Tongue (tissue), 2 donors: Measurements from ENCODE around the gene SORBS1. TPM values are rescaled to one million over a fixed set of nuclear protein-coding genes. Genes with fewer than 3 reads are reported as not detected.
A peak's percentile ranks its signal among the peaks of the same experiment; 100 is the strongest.

Experiments used
- DNase-seq: peaks from one replicate; pipeline ENCODE4 v3.0.0-alpha.2; 2015
- total RNA-seq: library from RNA; depleted of rRNA; stranded (reverse); fragments of >200 nt; gene quantifications from one replicate; pipeline ENCODE4 v1.2.3, GENCODE V29; 2014

Gene SORBS1
- total RNA-seq, 1 donor from 2014 or later: 74.8 TPM

DNA sequence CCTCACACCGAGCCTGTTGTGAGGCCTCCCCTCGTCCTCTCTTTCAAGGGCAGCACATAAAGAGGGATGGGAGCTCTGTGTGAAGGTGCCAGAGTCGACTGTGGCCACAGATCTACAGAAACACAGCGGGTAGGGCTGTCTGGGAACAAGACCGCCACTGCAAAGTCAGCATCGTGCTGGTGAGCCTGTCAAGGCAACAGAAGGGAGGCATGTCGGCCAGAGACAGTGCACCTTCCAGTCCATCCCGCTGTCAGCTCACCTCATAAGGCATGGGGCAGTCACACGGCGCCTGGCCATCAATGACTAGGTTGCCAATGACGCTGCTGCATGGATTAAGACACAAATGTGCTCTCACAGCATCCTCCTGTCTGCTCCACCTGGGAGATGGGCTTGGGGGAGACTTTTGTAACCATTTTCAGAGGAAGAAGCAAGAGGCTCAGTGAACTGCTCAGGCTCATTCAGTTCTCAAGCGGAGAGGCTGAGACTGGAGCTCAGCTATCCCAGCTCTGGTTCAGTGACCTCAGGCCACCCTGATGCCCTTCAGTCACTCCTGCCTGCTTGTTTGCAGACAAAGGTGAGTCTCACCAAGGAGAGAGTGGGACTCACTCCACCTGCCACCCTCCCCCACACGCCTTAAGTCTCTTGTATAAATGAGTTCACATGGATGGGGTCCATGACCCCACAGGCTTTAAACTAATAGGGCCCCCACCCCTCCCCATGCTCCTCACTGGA is 125.5 kb downstream of the SORBS1 start:
- DNase-seq: no peak

DNA sequence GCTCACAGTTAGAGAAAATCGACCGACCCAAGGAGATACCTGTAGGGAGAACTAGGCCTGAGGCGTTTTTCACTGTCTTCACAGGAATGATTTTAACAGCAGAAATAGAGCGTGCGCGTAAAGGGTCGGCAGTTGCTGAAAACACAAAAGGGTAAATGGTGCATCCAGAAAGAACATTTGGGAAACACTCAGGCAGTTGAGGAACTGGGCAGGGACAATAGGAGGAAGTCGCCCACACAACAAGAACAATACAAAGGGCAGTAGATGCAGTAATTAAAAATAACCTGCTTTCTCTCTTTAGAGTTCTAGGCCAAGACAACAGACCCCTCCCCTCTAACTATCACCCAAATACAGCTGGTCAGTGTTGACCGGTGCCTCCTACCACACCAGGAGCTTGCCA is 126.6 kb downstream of the SORBS1 start:
- no peak for DNase-seq

DNA sequence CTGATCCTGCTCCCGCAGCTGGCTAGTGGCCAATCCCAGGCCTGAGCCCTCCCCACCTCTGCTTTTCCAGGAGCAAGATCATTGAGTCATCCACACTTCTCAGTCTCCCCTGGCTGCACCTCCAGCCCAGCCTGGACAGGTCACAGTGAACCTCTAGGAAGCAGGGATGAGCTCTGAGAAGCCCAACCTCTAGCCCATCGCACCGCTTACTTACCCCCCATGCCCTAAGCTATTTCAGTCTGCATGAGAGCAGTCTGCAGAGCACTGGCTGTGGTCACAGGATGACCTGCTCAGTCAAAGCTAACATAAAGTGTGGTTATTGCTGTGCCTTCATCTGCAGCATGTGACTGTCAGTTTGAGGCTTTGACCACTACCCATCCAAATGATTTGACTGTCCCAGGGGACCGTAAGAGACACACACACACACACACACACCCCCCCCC is 129.2 kb downstream of the SORBS1 start:
- no peak for DNase-seq

DNA sequence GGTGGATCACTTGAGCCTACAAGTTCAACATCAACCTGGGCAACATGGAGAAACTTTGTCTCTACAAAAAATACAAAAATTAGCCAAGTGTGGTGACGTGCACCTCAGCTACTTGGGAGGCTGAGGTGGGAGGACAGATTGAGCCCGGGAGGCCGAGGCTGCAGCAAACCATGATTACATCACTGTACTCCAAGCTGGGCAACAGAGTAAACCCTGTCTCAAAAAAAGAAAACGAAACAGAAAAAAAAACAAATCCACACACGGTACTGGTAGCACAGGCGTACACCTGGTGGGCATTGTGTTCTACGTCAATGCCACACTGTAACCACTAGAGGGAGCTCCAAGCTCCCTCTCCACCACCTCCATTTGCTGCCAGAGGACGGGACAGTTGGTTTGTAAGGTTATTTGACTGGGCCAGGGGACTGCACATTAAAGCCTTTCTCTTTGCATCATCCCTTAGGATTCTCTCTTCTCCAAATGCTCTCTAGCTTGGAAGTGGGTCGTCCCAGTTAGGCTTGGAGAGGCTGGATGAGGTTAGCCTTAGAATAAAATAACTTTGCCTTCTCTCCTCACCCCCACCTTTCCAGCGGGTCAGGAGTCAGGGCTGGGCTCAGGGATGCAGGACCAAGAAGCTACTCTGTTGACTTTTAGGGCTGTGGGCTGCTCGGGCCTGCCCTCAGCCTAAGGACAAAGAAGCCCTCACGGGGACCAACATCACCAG is 130.8 kb downstream of the SORBS1 start:
- peak; percentile 84 for DNase-seq

DNA sequence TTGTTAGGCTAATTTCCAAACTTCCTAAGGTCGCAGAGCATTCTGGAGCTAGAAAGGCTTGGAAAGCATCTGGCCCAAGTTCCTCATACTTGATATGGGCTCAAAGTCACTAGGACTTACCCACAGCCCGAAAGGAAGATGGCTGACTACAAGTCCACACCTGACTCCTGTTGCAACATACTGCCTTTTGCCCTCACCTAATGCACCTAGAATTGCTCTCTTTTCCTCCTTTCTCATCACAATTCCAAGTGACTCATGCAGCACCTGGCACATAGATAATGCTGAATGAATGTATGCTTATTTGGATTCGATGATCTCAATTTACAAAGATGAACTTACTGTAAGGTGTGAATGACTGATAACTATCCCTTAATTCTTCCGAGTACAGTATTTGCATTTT is 131.5 kb downstream of the SORBS1 start:
- DNase-seq: no peak

DNA sequence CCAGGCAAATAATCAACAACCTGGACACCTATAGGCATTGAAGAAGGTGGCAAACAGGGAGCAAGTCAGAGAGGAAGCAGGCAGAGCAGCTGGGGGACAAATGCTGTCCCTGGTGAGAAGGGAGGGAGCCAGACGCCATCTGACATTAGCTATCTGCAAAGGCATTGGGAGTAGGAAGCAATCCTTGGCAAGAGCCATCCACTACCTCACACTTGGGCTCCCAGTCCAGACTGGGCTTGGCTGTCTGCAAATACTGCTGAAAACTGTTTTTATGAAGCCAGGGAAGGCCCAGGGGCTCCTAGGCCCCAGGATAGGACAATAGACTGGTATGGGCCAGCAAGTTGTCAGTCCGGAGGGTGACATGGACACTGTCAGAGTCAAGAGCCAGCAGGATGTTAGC is 132.5 kb downstream of the SORBS1 start:
- no peak for DNase-seq

DNA sequence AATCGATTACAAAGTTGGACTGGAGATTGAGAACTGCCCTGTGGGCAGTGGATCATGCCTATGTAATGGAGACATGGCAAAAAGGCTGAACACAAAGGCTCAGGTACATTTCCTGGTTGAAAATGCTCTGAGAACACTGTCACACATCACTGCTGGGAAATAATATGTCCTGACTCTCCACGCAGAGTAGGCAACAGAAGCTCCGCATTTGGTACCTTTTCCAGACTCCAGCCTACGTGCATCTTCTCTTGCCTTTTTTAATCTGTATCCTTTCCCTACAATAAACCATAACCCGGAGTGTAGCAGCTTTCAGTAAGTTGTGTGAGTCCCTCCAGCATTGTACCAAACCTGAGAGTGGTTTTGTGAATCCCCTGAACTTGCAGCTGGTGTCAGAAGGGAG is 134.7 kb downstream of the SORBS1 start:
- DNase-seq: no peak

DNA sequence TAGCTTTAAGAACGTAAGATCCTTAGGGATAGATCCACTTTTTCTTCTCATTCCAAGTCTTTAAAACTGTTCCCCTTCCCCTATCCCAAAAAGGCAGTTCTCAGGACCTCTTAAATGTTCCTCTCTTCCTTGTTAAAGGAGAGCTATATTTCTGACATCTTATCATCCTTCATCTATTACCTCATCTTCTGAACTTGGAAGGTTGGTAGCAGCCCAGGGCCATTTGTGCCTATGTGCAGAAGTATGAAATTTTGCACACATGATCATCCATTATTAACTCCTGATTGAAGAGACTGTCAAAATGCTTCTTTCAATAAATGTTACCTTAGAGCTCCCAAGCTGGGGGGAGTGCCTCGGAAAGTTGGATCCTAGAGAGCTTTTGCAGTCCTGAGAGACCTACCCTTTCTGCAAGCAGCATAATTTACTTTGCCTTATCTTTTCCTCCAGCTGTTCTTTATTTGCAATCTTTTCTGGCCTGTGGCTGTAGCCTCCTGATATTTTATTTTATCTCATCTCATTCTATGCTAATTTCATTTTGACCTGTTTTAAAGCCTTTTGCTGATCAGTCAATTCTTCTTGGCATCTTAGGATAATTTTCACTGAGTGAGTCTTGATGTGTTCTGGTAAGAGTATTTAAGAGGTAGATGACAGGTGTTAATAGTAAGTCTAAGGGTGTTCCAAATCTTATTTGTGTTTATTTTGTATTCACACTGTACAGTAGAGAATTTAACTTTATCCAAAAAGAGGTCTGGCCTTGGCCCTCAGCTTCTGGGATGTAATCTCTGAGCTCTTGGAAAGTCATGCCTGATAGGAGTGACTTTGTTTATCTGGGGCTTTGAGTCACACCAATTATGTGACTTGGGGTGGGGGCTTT is 135.3 kb downstream of the SORBS1 start:
- no peak for DNase-seq

DNA sequence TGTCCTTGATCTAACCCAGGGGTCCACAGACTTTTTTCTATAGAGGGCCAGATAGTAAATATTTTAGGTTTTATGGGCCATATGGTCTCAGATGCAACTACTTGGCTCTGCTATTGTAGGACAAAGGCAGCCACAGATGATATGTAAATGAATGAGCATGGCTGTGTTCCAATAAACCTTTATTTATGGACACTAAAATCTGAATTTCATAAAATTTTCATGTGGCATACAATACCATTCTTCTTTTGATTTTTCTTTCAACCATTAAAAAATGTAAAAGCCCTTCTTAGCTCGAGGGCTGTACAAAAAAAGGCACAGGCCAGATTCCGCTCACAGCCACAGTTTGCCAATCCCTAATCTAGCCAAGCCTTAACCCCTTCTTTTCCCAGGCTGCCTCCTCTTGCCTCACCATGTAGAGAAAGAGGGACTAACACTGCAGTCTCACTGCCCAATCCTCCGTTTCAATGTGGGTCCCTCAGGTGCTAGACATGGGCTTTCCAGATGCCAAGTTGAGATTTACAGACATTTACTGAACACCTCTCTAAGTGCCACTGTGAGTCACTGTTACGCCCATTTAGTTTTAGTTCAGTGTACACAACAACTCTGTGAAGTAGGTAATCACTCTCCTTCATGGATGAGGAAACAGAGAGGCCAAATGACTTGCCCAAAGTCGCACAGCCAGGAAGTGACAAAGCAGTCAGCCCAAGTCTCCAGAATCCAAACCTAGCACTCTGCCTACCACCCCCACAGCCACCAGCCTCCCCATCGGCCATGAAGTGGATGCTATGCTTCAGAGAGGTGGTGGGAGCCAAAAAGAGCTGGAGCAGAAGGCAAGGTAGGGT is 137.8 kb downstream of the SORBS1 start:
- DNase-seq: no peak

DNA sequence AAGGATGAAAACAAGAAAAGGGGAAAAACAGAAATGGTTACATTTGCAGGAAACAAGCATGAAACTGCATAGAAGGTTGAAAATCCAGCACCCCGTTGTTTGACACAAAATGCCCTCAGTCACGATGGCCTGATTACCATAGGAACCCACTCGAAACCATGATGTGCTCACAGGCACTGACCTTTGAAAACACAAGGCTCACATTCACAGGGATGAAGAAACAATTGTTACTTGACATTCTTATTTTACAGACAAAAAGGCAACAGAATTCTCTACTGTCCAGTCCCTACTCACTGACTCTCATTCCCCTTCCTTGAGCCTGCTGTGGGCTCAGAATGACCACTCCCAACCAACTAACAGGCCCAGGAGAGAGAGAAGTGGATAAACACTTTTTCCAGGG is 138.9 kb downstream of the SORBS1 start:
- DNase-seq: no peak

DNA sequence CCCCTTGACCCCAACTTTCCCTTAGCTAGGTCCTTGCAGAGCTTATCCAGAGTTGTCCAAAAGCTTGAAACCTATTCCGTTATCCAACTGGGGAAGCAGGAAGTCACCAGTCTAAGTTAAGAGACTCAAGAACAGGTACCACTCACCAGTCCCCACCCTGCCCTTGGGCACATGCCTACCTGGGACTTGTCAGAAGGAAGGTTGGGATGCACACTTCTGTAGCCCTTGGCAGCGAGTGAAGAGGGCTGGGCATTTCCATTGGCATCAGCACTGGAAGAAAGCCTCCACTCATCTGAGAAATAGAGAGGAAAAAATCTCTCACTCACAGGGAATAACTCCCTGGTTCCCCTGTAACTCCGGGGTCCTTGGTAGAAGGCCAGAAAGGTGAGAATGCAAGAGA is 139.4 kb downstream of the SORBS1 start:
- DNase-seq: no peak

DNA sequence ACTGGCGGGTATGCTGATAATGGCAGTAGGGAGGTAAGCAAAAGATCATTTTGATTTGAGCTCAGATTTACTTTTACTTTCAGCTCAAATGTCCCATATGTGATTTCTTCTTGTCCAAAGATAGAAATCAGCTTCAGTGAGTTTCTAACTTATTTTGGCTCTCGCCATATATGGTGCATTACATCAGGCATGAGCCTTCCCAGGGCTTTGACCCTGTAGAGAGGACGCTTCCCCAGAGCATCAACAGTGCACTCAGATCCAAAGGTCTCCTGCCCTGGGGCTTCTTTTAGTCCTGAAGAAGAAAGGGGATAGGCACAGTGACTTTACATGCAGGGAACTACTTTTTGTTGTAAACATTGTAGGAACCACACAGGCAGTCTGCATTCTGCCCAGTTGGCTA is 141.8 kb downstream of the SORBS1 start:
- DNase-seq: no peak

DNA sequence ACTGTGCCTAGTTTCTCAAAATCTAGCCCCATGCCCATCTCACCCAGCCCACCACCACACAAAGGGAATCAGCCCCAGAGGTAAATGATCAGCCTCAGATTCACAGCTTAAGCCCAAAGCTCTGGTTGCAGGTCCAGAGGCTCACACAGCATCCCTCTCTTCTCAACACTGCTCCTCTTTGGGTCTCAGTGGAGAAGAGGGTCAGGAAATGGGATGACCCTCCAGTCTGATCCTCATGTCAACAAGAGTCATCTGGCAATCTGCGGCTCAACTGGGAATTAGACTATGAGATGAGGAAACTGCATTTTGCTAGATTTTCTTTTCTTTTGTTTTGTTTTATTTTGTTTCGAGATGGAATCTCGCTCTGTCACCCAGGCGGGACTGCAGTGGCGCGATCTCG is 144.2 kb downstream of the SORBS1 start:
- DNase-seq: no peak

DNA sequence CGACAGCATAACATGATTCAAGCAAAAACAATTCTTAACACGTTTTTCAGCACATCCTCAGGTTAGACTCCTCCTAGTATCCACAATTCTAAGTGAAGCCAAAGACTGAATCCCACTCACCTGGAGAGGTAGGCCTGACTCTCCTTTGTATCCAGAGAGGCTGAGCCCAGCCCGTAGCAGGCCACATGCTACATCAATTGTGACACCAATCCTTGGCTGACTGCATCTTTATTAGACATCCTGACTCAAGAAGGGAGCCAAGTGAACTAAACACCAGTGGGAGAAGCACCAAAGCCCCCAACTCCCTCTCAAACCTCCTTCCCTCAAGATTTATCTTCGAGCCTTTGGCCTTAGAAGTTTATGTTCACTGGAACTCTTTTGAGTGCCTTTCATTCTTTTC is 144.9 kb downstream of the SORBS1 start:
- no peak for DNase-seq

DNA sequence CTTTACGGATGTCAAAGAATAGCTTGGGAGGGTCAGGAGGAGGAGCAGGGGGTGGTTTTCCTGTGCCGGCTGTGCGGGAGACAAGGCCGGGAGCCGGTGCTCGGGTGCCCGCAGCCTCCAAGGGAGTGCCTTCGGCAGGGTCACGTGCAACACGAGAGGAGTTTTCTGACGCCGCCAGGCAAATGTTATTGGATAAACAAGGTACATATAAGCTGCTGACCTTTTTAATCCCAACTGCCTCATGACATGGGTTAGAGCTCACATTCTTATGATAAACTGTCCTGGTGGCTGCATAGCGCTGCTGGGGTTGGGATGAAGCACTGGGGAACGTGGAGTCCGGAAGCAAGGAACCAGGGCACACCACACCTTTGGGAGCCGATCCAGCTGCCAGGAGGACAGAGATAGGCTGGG is 145.5 kb downstream of the SORBS1 start:
- DNase-seq: no peak

DNA sequence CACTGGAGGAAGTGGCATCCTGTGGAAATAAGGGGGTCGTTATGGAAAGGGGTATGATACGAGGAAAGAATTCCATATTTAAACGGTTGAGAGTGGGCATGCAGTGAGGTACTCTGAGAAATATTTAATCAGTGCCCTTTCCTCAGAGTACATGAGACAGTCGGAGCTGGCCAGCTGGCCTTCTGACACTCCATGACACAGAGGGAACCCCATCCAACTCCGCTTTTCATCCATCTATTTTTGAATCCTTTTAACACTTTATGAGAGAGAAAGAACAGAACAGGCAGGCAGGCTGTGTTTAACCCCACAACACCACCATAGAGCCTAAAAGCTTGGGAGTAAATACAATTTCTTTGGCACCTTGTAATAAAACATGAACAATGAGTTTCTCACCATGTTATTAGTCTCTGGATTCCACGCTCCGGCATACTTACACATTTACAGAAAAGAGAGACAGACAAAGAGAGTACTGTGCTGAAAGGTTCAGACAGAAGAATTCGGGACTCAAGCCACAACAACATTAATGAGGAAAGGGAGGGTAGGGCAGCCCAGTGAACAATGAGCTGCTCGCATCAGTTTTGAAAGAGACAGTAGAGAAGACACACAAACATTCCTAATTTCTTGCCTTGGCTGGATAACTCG is 146.2 kb downstream of the SORBS1 start:
- DNase-seq: peak; percentile 27

DNA sequence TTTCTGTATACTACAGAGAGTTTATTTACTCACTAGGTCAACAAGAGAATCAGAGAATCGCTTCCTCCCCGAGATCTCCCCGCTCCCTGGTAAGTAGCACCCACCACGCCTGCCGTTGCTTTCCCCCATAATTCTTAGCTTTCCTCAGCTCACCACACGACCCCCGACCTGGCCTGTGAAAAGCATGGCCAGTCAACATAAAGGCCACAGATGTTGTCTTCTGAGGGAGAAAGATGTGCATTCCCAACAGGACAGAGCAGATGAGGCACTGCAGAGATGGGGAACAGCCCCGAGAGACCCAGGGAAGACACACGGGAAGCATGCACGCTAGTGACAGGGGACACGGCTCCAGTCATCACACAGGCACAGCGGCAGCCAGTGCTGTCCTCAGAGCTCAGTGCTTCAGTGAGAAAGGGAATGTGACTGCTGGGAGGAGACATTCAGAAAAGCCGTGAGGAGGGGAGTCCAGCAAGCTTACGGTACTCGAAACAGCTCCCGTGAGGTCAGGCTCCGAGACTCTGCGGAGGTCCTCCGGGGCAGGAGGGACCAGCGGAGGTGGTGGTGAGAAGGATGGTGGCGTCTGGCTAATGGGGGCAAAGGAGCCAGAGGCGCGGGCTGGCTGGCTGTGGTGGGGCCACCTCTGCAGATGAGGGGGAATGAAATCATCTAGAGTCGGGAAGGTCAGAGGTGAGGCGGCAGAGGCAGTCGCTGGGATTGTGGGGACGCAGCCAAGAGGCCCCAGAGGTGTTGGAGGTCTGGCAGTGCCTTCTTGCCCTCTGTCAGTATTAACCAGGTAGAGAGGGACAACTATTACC is 146.9 kb downstream of the SORBS1 start:
- DNase-seq: no peak

DNA sequence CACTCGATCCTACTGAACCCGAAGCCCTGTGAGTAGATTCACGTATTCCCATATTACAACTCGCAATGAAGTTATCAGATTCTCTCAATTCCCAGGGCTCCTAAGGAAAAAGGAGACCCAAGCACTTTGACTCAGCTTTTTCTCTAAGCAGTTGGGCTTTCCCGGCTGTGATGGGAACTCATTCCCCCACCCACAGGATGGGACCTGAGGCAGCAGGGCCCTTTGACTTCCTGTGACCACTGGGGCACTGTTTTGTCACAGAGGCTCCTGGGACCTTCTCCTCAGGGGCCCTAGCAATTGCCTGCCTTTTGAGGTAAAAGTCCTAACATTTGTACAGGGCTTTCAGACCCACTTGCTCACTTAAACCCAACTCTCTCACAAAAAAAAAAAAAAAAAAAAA is 147.6 kb downstream of the SORBS1 start:
- no peak for DNase-seq

DNA sequence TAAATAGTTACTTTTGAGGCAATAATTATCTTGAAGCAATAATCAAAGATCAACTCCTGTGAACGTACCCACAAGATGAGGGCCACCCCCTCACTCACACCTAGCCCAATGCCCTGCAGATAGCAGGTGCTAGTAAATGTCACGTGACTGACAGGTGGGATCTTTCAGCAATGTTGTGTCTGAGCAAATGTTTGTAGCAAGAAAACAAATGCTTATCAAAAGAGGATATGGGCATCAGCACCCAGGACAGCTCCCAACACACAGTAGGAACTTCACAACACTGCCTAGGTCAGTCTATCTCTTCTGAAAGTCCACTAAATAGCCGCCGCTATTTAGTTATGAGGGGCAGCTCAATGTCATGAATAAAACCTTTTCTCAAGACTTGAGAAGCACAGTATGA is 149.5 kb downstream of the SORBS1 start:
- no peak for DNase-seq

DNA sequence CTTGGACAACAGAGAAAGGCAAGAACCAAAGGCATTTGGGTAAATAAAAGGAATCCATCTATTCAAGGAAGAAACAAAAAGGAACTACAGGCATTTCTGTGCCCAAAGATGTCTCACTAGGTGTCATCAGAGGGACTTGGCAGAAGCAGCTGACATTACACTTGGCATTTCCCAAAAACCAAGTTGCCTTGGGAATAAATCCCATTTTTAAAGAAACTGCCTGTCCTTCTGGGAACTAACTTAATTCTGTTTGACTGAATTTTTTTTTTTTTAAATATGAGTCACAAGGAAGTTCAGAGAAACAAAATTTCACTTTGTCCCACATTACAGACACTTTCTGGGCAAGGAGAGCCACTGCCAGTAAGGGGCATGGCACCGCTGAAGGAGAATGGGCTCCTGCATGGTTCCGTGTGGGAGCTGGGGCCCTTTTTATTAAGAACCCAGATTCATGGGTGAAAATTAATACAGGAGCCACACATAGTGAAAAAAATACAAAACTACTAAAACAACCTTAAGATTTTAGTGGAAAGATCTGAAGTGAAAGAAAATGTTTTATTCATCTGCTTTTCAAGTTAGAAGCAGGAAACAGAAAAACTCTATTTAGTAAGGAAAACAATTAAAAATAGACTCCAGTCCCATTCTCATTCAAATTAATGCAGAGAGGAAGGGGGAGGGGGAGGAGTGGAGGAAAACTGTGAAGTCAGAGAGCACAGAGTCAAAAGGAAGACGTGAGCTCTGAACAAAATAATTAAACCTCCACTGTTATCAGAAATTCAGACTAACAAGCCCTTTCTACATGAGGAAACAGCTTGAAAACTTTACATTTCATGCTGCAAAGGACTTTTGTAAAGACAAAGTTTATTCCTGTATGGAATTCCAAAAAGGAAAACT is 151.9 kb downstream of the SORBS1 start:
- no peak for DNase-seq
